ENCODE measurements around the gene STAT3.
"Not testable (repeated sequence)": the region's sequence is repeated elsewhere in the genome, so short reads cannot be mapped to it uniquely, and the experiment has no call there.

Gene STAT3

DNA sequence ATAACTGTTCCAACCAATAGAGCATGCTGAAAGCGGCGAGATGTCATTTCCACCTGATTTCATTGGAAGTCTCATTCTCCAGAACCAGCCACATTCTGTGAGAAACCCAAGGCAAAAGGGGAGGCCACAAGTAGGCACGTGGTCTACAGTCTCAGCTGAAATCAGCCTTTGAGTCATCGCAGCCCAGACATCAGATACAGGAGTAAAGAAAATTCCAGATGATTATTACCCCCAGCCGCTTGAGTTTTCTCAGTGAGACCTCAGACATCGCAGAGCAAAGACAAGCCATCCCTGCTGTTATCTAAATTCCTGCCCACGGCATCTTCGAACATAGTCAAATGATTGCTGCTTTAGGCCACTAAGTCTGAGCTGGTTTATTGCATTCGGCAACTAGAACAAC, 23.1 kb downstream of the STAT3 start:
- no peak for DNase-seq (ENCODE audit: low read depth)
- TF ChIP-seq, protein P1, sequence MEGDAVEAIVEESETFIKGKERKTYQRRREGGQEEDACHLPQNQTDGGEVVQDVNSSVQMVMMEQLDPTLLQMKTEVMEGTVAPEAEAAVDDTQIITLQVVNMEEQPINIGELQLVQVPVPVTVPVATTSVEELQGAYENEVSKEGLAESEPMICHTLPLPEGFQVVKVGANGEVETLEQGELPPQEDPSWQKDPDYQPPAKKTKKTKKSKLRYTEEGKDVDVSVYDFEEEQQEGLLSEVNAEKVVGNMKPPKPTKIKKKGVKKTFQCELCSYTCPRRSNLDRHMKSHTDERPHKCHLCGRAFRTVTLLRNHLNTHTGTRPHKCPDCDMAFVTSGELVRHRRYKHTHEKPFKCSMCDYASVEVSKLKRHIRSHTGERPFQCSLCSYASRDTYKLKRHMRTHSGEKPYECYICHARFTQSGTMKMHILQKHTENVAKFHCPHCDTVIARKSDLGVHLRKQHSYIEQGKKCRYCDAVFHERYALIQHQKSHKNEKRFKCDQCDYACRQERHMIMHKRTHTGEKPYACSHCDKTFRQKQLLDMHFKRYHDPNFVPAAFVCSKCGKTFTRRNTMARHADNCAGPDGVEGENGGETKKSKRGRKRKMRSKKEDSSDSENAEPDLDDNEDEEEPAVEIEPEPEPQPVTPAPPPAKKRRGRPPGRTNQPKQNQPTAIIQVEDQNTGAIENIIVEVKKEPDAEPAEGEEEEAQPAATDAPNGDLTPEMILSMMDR (IDR thresholded peaks at IDR 0.05; ENCODE audit: insufficient read depth, low read depth, low read length, missing control alignments): no peak
- H3K4me3 ChIP-seq (ENCODE audit: low read depth, low read length): no peak overlapping the region

DNA sequence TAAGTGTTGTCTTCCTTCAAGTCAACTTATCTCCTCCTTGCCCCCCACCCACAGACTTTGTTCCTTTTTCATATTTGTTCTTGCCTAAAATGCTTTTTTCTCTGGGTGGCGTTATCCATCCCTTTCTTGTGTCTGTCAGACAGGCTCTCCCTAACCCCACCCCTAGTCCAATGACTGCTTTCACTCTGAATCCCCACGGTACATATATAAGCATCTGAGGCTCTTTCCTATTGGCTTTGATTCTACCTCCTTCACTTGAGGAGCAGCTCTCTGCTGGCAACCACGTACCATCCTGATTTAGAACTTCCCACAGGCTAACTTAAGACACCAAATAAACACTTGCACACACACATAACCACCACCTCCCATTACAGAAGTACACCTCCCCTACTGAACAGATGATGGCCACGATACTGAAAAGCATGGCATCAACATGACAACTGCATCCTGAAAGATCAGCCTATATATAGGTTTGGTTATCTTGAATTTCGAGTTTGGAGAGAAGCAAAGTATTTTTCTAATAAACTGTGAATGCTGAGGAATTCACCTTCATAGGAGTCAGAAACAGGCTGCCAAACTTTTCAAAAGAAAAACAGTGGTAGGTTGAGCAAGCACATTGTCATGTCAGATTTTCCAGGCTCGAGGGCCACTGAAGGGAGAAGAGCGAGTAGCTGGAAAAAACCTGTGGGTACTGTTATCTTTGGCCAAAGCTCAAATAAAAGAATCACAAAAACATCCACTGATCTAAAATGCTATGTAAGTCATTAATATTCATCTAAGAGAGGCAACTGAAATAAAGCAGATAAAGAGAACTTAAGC, 24.3 kb downstream of the STAT3 start:
- TF ChIP-seq, protein P1 (IDR thresholded peaks at IDR 0.05; ENCODE audit: insufficient read depth, low read depth, low read length, missing control alignments): no peak
- DNase-seq (ENCODE audit: low read depth): no peak
- no peak overlapping the region for H3K4me3 ChIP-seq (ENCODE audit: low read depth, low read length)

DNA sequence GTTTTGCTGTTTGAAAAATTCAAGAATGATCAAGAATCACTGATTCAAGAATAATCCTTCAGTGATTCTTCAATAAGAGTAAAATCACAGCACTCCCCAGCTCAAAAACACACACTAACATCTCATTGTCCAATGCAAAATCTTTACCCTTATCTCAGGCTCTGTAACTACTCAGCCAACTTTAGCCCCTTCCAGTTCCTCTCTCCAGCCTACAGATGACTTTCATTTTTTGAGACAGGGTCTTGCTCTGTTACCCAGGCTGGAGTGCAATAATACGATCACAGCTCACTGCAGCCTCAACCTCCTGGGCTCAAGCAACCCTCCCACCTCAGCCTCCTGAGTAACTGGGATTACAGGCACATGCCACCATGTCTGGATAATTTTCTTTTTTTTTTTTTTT, 25.0 kb downstream of the STAT3 start:
- DNase-seq (ENCODE audit: low read depth): no peak
- H3K4me3 ChIP-seq (ENCODE audit: low read depth, low read length): no peak overlapping the region
- TF ChIP-seq, protein P1 (IDR thresholded peaks at IDR 0.05; ENCODE audit: insufficient read depth, low read depth, low read length, missing control alignments): no peak

DNA sequence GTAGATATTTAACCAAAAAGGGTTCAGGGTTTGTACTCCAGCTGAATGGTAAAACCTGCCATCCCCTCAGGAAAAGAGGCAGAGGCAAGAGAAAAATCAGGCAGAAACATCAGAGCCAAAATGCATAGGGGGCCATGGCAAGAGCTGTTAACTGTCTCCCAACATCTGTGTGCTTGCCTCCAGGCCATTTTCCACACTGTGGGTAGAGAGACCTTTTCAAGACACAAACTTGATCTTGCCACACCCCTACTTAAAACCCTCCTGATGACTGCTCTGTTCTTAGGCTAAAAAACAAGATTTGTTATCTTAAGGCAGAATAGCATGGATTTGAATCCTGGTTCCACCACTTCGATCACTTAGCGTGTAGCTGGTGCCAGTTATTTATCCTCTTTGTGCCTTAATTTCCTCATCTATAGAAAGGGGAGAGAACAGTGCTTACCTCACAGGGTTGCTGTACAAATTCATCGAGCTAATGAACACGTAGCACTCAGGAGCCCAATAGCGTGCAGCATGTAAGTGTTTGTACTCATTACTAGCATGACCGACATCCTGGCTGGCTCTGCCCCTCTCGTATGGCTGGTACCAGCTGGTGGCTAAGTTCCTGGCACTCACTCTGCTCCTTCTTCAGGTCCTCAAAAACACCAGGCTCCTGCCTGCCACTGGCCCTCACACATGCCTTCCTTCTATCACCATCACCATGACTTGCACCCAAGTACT, 25.8 kb downstream of the STAT3 start:
- H3K4me3 ChIP-seq (ENCODE audit: low read depth, low read length): no peak overlapping the region
- TF ChIP-seq, protein P1 (IDR thresholded peaks at IDR 0.05; ENCODE audit: insufficient read depth, low read depth, low read length, missing control alignments): no peak
- no peak for DNase-seq (ENCODE audit: low read depth)

DNA sequence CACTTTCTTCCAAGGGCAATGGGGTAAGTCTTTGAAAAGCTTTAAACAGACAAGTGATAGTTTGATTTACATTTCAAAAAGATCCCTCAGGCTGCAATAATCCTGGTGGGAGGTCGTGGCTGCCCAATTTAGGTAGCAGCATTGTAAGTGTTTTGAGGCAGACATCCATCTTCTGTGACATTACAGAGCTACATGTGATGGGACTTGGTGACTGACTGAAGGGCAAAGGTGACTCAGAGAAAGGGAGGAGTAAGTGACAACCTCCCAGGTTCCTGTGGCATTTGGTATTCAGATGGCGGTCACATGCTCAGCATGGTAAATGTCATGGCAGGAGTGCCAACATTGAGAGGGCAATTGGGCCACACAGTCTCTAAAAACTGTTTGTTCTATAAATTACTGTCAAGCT, 26.5 kb downstream of the STAT3 start:
- TF ChIP-seq, protein P1 (IDR thresholded peaks at IDR 0.05; ENCODE audit: insufficient read depth, low read depth, low read length, missing control alignments): no peak
- no peak for DNase-seq (ENCODE audit: low read depth)

DNA sequence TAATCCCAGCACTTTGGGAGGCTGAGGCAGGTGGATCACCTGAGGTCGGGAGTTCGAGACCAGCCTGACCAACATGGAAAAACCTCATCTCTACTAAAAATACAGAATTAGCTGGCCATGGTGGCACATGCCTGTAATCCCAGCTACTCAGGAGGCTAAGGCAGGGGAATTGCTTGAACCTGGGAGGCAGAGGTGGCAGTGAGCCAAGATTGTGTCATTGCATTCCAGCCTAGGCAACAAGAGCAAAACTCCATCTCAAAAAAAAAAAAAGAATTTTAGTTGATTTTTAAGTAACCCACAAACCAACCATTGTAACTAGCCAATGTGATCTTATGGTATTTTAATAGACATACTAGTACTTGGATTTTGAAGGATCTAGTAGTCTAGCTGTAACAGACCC, 27.9 kb downstream of the STAT3 start:
- not testable (repeated sequence) for DNase-seq (ENCODE audit: low read depth); H3K4me3 ChIP-seq (ENCODE audit: low read depth, low read length)

More for the DNA sequence above, 26.5 kb downstream of the STAT3 start:
- no peak overlapping the region for H3K4me3 ChIP-seq (ENCODE audit: low read depth, low read length)

DNA sequence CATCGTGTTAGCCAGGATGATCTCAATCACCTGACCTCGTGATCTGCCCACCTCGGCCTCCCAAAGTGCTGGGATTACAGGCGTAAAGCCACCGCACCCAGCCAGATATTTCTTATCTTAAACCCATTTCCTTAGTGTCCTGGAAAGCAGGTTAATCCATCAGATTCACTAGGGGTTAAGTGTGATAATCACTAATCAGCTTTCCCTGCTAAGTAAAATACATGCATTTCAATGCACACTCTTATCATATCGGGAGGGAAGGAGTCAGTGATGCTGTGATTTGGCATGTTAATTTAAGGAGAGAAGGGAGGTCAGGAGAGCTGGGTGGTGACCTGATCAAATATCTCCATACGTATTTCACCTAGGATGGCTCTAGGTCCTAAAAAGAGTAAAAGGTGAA, 29.1 kb downstream of the STAT3 start:
- TF ChIP-seq, protein P1 (IDR thresholded peaks at IDR 0.05; ENCODE audit: insufficient read depth, low read depth, low read length, missing control alignments): no peak
- H3K4me3 ChIP-seq (ENCODE audit: low read depth, low read length): no peak overlapping the region
- DNase-seq (ENCODE audit: low read depth): no peak
